Erythroblast (primary cell): ENCODE measurements around the gene DDX47.

Experiments
- GATA1 ChIP-seq: IDR thresholded peaks from 2 replicates; pipeline ENCODE4 v1.6.1; 2011; ENCODE audit warnings: low read depth, mild to moderate bottlenecking, control low read depth, low read length, moderate library complexity
- POLR2A ChIP-seq: IDR thresholded peaks from 2 replicates; pipeline ENCODE4 v1.6.1; 2011; ENCODE audit warnings: mild to moderate bottlenecking, low read length

- no peak for TF ChIP-seq POLR2A
- TF ChIP-seq GATA1, result no peak
Observed at GRCh38 chr12:12776261-12776660, 36.9 kb upstream of the DDX47 start.
